Keratinocyte (primary cell): ENCODE data around the gene TAF1C. TPM values are rescaled to one million over a fixed set of nuclear protein-coding genes. Genes with fewer than 3 reads are reported as not detected.

Source experiments
- DNase-seq: peaks from one replicate; pipeline ENCODE4 v3.0.0-alpha.2; 2011; ENCODE audit warnings: low read depth, missing footprints, low spot score
- FAIRE-seq: peaks from 2 replicates; lab custom pipeline; 2011; peaks lifted over from hg19 to GRCh38; lab: Jason Lieb, UNC
- H2AFZ ChIP-seq: 2 replicates; pipeline ENCODE4 v1.6.0; 2012; ENCODE audit warnings: low read length, control low read depth, inconsistent platforms; ENCODE audit not compliant: control insufficient read depth
- H3K27ac ChIP-seq: 2 replicates; pipeline ENCODE4 v1.5.1; 2011; ENCODE audit warnings: low read length; ENCODE audit not compliant: control insufficient read depth, insufficient read depth
- H3K27me3 ChIP-seq: 3 replicates; pipeline ENCODE4 v1.6.0; 2011; ENCODE audit warnings: low read length; ENCODE audit not compliant: control insufficient read depth, insufficient read depth; ENCODE audit errors: extremely low read depth
- H3K36me3 ChIP-seq, 2 experiments: 2 replicates in 1 of 2; 3 replicates in 1 of 2; pipeline ENCODE4 v1.5.1; 2011; ENCODE audit warnings: low read length in 2 of 2, mild to moderate bottlenecking in 1 of 2; ENCODE audit not compliant: control insufficient read depth in 2 of 2, insufficient read depth in 2 of 2; ENCODE audit errors: extremely low read depth in 1 of 2
- H3K4me1 ChIP-seq: 3 replicates; pipeline ENCODE4 v1.5.1; 2011; ENCODE audit warnings: low read length; ENCODE audit not compliant: control insufficient read depth, insufficient read depth; ENCODE audit errors: extremely low read depth
- H3K4me2 ChIP-seq: 3 replicates; pipeline ENCODE4 v1.6.0; 2011; ENCODE audit warnings: low read depth, low read length; ENCODE audit not compliant: control insufficient read depth, insufficient read depth; ENCODE audit errors: extremely low read depth
- H3K4me3 ChIP-seq, 3 experiments: fragments of 200-600 bp in 1 of 3; sonication (generic) in 1 of 3; 2 replicates in 2 of 3; 3 replicates in 1 of 3; pipeline ENCODE4 v1.5.1; 2011 to 2016; ENCODE audit warnings: low read length in 3 of 3, mild to moderate bottlenecking in 3 of 3, control low read depth in 2 of 3, inconsistent platforms in 1 of 3, low read depth in 1 of 3, mixed read lengths in 1 of 3, mixed run types in 1 of 3, moderate library complexity in 1 of 3; ENCODE audit not compliant: control insufficient read depth in 2 of 3, insufficient read depth in 2 of 3; ENCODE audit errors: extremely low read depth in 1 of 3
- H3K79me2 ChIP-seq: 2 replicates; pipeline ENCODE4 v1.6.0; 2012; ENCODE audit warnings: low read length; ENCODE audit not compliant: control insufficient read depth, insufficient read depth
- H3K9ac ChIP-seq: 3 replicates; pipeline ENCODE4 v1.6.0; 2011; ENCODE audit warnings: low read length; ENCODE audit not compliant: control insufficient read depth, insufficient read depth; ENCODE audit errors: extremely low read depth
- H3K9me1 ChIP-seq: 3 replicates; pipeline ENCODE4 v1.6.0; 2011; ENCODE audit warnings: low read length; ENCODE audit not compliant: control insufficient read depth, insufficient read depth; ENCODE audit errors: extremely low read depth
- H3K9me3 ChIP-seq: 2 replicates; pipeline ENCODE4 v1.5.1; 2012; ENCODE audit warnings: low read depth, low read length; ENCODE audit not compliant: control insufficient read depth
- H4K20me1 ChIP-seq: 3 replicates; pipeline ENCODE4 v1.6.0; 2011; ENCODE audit warnings: low read length; ENCODE audit not compliant: control insufficient read depth, insufficient read depth; ENCODE audit errors: extremely low read depth
- CTCF ChIP-seq, 3 experiments: IDR thresholded peaks in 1 of 3; conservative IDR thresholded peaks in 1 of 3; optimal IDR thresholded peaks in 1 of 3; 2 replicates in 2 of 3; 3 replicates in 1 of 3; pipeline versions ENCODE3 to v1.5.1; 2011; ENCODE audit warnings: low read length in 3 of 3, mild to moderate bottlenecking in 3 of 3, moderate library complexity in 2 of 3, control low read depth in 1 of 3, inconsistent platforms in 1 of 3; ENCODE audit not compliant: insufficient read depth in 2 of 3; ENCODE audit errors: extremely low read depth in 1 of 3
- EZH2 ChIP-seq: IDR thresholded peaks from one replicate; pipeline ENCODE4 v1.6.1; 2012; ENCODE audit warnings: inconsistent platforms, mild to moderate bottlenecking, low read length, moderate library complexity
- dilution Hi-C: fragments of 300-500 bp; cut with MboI; formaldehyde crosslinking; loops from one replicate; pipeline ENCODE4 v1.7.0; 2020; ENCODE audit warnings: low sequenced_read_pairs; ENCODE audit not compliant: extremely low pct_ligation_motif_present
- polyA plus RNA-seq, 5 experiments: library from polyadenylated mRNA; depleted of rRNA in 3 of 5; stranded (reverse) in 3 of 5; stranded (forward) in 1 of 5; unstranded in 1 of 5; fragments of >200 nt; gene quantifications; 1 replicate in 1 of 5; 2 replicates in 3 of 5; 3 replicates in 1 of 5; pipeline versions ENCODE4 v1.2.1 to v1.2.3, GENCODE V29; 2011 to 2012; ENCODE audit warnings: missing spikeins in 2 of 5, low read depth in 1 of 5, low replicate concordance in 1 of 5

The TAF1C gene
- polyA plus RNA-seq, 1 donor (not counting 4 experiments of a cell fraction or from before 2014, with no cell fraction given) = 6.5 TPM

GRCh38 chr16:84207879-84208278 is 21.0 kb upstream of the TAF1C start:
- Histone ChIP-seq H3K9me3 (no peaks in the 10 kb centered on the region), H3K36me3 (no peaks in the 10 kb centered on the region), H3K4me1 (no peaks in the 10 kb centered on the region), H2AFZ (no peak overlapping the region), H3K79me2 (no peaks in the 10 kb centered on the region), H4K20me1 (no peaks in the 10 kb centered on the region), H3K27me3 (peaks cover 6% of the 10 kb centered on the region), H3K4me3 (no peak overlapping the region), H3K27ac (no peak overlapping the region), H3K9ac (no peak overlapping the region), H3K9me1 (no peaks in the 10 kb centered on the region), H3K4me2 (no peak overlapping the region)
- dilution Hi-C loops = no loop called here
- DNase-seq = no peak
- TF ChIP-seq CTCF (optimal IDR thresholded peaks at IDR 0.05 in 1 of 3, IDR thresholded peaks at IDR 0.05 in 1 of 3, conservative IDR thresholded peaks at IDR 0.05 in 1 of 3; ENCODE audit: extremely low read depth in 1 of 3, insufficient read depth in 2 of 3, low read length in 3 of 3) (no peak), EZH2 (no peak)
- no peak for FAIRE-seq

GRCh38 chr16:84207251-84207650 is 20.4 kb upstream of the TAF1C start:
- FAIRE-seq (no peak), DNase-seq (no peak)
- no peak overlapping the region for H3K9ac ChIP-seq
- H3K27ac ChIP-seq = no peak overlapping the region
- dilution Hi-C loops = no loop called here
- peaks cover 6% of the 10 kb centered on the region for H3K27me3 ChIP-seq
- H3K9me1 ChIP-seq = no peaks in the 10 kb centered on the region
- no peak for TF ChIP-seq EZH2
- no peaks in the 10 kb centered on the region for H3K79me2 ChIP-seq
- no peak overlapping the region for H2AFZ ChIP-seq
- no peaks in the 10 kb centered on the region for H4K20me1 ChIP-seq
- no peaks in the 10 kb centered on the region for H3K36me3 ChIP-seq
- no peaks in the 10 kb centered on the region for H3K4me1 ChIP-seq
- H3K9me3 ChIP-seq = no peaks in the 10 kb centered on the region
- H3K4me2 ChIP-seq = no peak overlapping the region
- no peak overlapping the region for H3K4me3 ChIP-seq
